GM06990 (cell line): ENCODE measurements around the gene WDFY2.

Experiments
- DNase-seq: peaks from one replicate; pipeline ENCODE4 v3.0.0-alpha.2; 2011; ENCODE audit not compliant: insufficient read length; ENCODE audit errors: extremely low read depth
- H3K27me3 ChIP-seq: replicated peaks from 2 replicates; pipeline ENCODE4 v1.6.0; 2011; ENCODE audit warnings: low read length; ENCODE audit not compliant: control insufficient read depth, insufficient read depth
- H3K36me3 ChIP-seq: 2 replicates; pipeline ENCODE4 v1.5.1; 2011; ENCODE audit warnings: low read length; ENCODE audit not compliant: control insufficient read depth, insufficient read depth
- H3K4me3 ChIP-seq: replicated peaks from 2 replicates; pipeline ENCODE4 v1.5.1; 2011; ENCODE audit warnings: low read depth, mild to moderate bottlenecking, control low read depth, low read length
- TF ChIP-seq, protein P1 (sequence below): IDR thresholded peaks from 2 replicates; pipeline ENCODE4 v1.5.1; 2011; ENCODE audit warnings: low read length, control low read depth, mild to moderate bottlenecking, inconsistent platforms; ENCODE audit not compliant: insufficient read depth, poor library complexity, severe bottlenecking

The WDFY2 gene

GRCh38 chr13:51678420-51678819 lies 94.2 kb downstream of the WDFY2 start:
- H3K4me3 ChIP-seq: no peak overlapping the region
- DNase-seq: no peak
- H3K27me3 ChIP-seq: no peaks in the 10 kb centered on the region
- no peaks in the 10 kb centered on the region for H3K36me3 ChIP-seq
- TF ChIP-seq, protein P1, sequence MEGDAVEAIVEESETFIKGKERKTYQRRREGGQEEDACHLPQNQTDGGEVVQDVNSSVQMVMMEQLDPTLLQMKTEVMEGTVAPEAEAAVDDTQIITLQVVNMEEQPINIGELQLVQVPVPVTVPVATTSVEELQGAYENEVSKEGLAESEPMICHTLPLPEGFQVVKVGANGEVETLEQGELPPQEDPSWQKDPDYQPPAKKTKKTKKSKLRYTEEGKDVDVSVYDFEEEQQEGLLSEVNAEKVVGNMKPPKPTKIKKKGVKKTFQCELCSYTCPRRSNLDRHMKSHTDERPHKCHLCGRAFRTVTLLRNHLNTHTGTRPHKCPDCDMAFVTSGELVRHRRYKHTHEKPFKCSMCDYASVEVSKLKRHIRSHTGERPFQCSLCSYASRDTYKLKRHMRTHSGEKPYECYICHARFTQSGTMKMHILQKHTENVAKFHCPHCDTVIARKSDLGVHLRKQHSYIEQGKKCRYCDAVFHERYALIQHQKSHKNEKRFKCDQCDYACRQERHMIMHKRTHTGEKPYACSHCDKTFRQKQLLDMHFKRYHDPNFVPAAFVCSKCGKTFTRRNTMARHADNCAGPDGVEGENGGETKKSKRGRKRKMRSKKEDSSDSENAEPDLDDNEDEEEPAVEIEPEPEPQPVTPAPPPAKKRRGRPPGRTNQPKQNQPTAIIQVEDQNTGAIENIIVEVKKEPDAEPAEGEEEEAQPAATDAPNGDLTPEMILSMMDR: no peak

DNA sequence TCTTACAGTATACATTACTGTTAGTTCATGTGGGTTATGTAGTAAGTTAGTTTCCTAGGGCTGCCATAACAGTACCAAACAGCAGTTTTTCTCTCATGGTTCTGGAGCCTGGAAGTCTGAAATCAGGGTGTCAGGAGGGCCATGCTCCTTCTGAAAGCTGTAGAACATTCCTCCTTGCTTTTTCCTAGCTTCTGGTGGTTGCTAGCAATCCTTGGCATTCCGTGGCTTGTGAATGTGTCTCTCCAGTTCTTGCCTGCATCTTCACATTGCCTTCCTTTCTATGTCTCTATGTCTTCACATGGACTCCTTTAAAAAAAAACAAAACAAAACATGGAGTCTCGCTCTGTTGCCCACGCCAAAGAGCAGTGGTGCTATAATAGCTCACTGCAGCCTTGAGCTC lies 95.4 kb downstream of the WDFY2 start:
- Histone ChIP-seq H3K36me3 (no peaks in the 10 kb centered on the region), H3K4me3 (no peak overlapping the region), H3K27me3 (no peaks in the 10 kb centered on the region)
- no peak for DNase-seq
- TF ChIP-seq, protein P1: no peak

DNA sequence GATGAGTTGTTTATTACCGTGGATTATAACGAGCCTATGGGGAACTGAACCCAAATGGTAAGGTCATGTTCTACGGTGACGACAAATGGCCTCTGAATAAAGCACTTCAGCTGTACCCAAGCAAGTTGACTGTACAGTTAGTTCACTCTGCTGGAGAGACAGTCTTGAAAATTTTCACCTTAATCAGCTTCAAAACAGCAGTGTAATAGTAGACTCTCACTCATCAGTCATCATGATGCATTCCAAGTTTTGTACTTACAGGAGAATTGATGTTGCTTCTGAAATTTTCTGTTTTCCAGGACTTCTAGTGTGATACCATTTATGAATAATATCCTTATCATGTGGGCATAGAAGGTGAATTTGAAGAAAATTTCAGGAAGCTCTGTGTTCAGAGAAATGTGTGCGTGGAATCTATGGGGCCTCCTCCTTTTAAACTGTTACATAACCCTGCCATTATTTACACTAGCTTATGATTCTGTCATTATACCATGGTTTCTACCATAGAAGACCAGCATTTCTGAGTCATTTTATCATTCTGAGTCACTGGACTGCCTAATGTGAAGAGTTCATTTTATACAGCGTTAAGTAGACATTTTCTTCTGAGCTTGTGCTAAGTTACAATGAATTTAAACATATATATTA lies 96.9 kb downstream of the WDFY2 start:
- no peaks in the 10 kb centered on the region for H3K27me3 ChIP-seq
- no peaks in the 10 kb centered on the region for H3K36me3 ChIP-seq
- TF ChIP-seq, protein P1: no peak
- H3K4me3 ChIP-seq: no peak overlapping the region
- DNase-seq: no peak

DNA sequence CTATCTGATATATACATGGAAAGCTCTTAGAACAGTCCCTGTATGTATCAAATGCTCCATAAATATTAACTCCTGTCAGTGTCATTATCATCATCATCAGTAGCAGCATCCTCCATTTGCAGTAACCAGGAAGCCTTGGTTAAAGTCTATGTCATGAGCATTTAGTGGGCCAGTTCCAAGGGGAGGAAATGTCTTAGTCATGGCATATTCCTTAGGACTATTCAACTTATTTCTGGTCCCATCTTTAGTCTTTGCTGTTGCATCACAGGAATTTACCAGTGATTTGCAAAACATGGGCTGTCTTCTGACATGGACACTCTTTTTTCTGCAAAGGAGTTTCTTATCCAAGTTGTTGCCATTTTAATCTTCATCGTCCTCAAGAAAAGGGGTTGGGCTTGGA lies 98.4 kb downstream of the WDFY2 start:
- no peak for DNase-seq
- Histone ChIP-seq H3K36me3 (no peaks in the 10 kb centered on the region), H3K27me3 (no peaks in the 10 kb centered on the region), H3K4me3 (no peak overlapping the region)
- TF ChIP-seq, protein P1: no peak

- Histone ChIP-seq H3K27me3 (no peaks in the 10 kb centered on the region), H3K4me3 (no peak overlapping the region), H3K36me3 (no peaks in the 10 kb centered on the region)
- DNase-seq: no peak
- TF ChIP-seq, protein P1: no peak
Measured at GRCh38 chr13:51683597-51683996, 99.3 kb downstream of the WDFY2 start.

- no peaks in the 10 kb centered on the region for H3K27me3 ChIP-seq
- H3K4me3 ChIP-seq: no peak overlapping the region
- TF ChIP-seq, protein P1: no peak
- no peaks in the 10 kb centered on the region for H3K36me3 ChIP-seq
- DNase-seq: no peak
Measured at GRCh38 chr13:51684076-51684475, 99.8 kb downstream of the WDFY2 start.
